ENCODE data around the gene BBS10. TPM values are rescaled to one million over a fixed set of nuclear protein-coding genes. Genes with fewer than 3 reads are reported as not detected.

BBS10 gene
- total RNA-seq, result 7.6 TPM

GRCh38 chr12:76348079-76348901 is at the start of gene BBS10:
TSS of gene BBS10 (minus strand) at chr12:76348415. CDS start at chr12:76348358, 57 bp downstream.
- Histone ChIP-seq H3K9me3 (no peaks in the 10 kb centered on the region), H3K36me3 (no peaks in the 10 kb centered on the region), H3K4me3 (peak within 1 kb of the TSS; percentile 62 to 64), H3K4me1 (peaks cover 20% of the 10 kb centered on the region), H3K27me3 (no peaks in the 10 kb centered on the region), H3K27ac (peak within 1 kb of the TSS; percentile 78)
- TF ChIP-seq CTCF (IDR thresholded peaks at IDR 0.05) (peak in 2 of 3 experiments; percentile 27 to 28), POLR2AphosphoS5 (IDR thresholded peaks at IDR 0.05; ENCODE audit: insufficient read depth in 1 of 2, low read depth in 1 of 2) (peak; percentile 79 to 83), POLR2A (IDR thresholded peaks at IDR 0.05) (no peak)
- DNase-seq (ENCODE audit: extremely low spot score in 2 of 2), result peak in 1 of 2 donors; percentile 93
- intact Hi-C loops (cut with DNase I), result no loop called here

- Histone ChIP-seq H3K4me1 (no peaks in the 10 kb centered on the region), H3K36me3 (peaks cover 0 to 17% of the 10 kb centered on the region in 2 donors), H3K4me3 (no peak overlapping the region), H3K27me3 (no peaks in the 10 kb centered on the region), H3K27ac (no peak overlapping the region), H3K9me3 (no peaks in the 10 kb centered on the region)
- no peak for DNase-seq (ENCODE audit: extremely low spot score in 2 of 2)
- TF ChIP-seq POLR2AphosphoS5 (IDR thresholded peaks at IDR 0.05; ENCODE audit: insufficient read depth in 1 of 2, low read depth in 1 of 2), result no peak
- TF ChIP-seq CTCF (IDR thresholded peaks at IDR 0.05), result no peak
- no peak for TF ChIP-seq POLR2A (IDR thresholded peaks at IDR 0.05)
- intact Hi-C loops (cut with DNase I), result no loop called here
Observed at GRCh38 chr12:76391461-76391860, 43.2 kb upstream of the BBS10 start.

- Histone ChIP-seq H3K36me3 (peaks cover 0 to 31% of the 10 kb centered on the region in 2 donors), H3K4me3 (no peak overlapping the region), H3K4me1 (no peaks in the 10 kb centered on the region), H3K9me3 (no peaks in the 10 kb centered on the region), H3K27ac (no peak overlapping the region), H3K27me3 (no peaks in the 10 kb centered on the region)
- no peak for DNase-seq (ENCODE audit: extremely low spot score in 2 of 2)
- TF ChIP-seq CTCF (IDR thresholded peaks at IDR 0.05) (no peak), POLR2A (IDR thresholded peaks at IDR 0.05) (no peak), POLR2AphosphoS5 (IDR thresholded peaks at IDR 0.05; ENCODE audit: insufficient read depth in 1 of 2, low read depth in 1 of 2) (no peak)
- intact Hi-C loops (cut with DNase I), result no loop called here
Observed at GRCh38 chr12:76387614-76388013, 39.4 kb upstream of the BBS10 start.

GRCh38 chr12:76384560-76384959 is 36.3 kb upstream of the BBS10 start:
- H3K27me3 ChIP-seq, result no peaks in the 10 kb centered on the region
- TF ChIP-seq CTCF (IDR thresholded peaks at IDR 0.05) (no peak), POLR2A (IDR thresholded peaks at IDR 0.05) (no peak), POLR2AphosphoS5 (IDR thresholded peaks at IDR 0.05; ENCODE audit: insufficient read depth in 1 of 2, low read depth in 1 of 2) (no peak)
- no peaks in the 10 kb centered on the region for H3K9me3 ChIP-seq
- H3K36me3 ChIP-seq, result peaks cover 0 to 27% of the 10 kb centered on the region in 2 donors
- H3K4me1 ChIP-seq, result no peaks in the 10 kb centered on the region
- H3K27ac ChIP-seq, result no peak overlapping the region
- intact Hi-C loops (cut with DNase I), result no loop called here
- H3K4me3 ChIP-seq, result no peak overlapping the region
- no peak for DNase-seq (ENCODE audit: extremely low spot score in 2 of 2)

- H3K27me3 ChIP-seq, result no peaks in the 10 kb centered on the region
- H3K9me3 ChIP-seq, result no peaks in the 10 kb centered on the region
- H3K36me3 ChIP-seq, result peaks cover 0 to 22% of the 10 kb centered on the region in 2 donors
- H3K4me3 ChIP-seq, result no peak overlapping the region
- TF ChIP-seq CTCF (IDR thresholded peaks at IDR 0.05), result no peak
- TF ChIP-seq POLR2AphosphoS5 (IDR thresholded peaks at IDR 0.05; ENCODE audit: insufficient read depth in 1 of 2, low read depth in 1 of 2), result no peak
- no peak for TF ChIP-seq POLR2A (IDR thresholded peaks at IDR 0.05)
- no peaks in the 10 kb centered on the region for H3K4me1 ChIP-seq
- H3K27ac ChIP-seq, result no peak overlapping the region
- DNase-seq (ENCODE audit: extremely low spot score in 2 of 2), result no peak
- intact Hi-C loops (cut with DNase I), result no loop called here
Observed at GRCh38 chr12:76383988-76384387, 35.8 kb upstream of the BBS10 start.

All from vagina (tissue), 2 donors.